Measurements from ENCODE around the gene GNAO1.

GNAO1 gene

GRCh38 chr16:56265746-56266145, 74.5 kb downstream of the GNAO1 start:
- no peak for DNase-seq (ENCODE audit: low read depth)

GRCh38 chr16:56266641-56267607, 75.6 kb downstream of the GNAO1 start:
- DNase-seq (ENCODE audit: low read depth) = no peak

GRCh38 chr16:56267888-56268287, 76.6 kb downstream of the GNAO1 start:
- no peak for DNase-seq (ENCODE audit: low read depth)

- DNase-seq (ENCODE audit: low read depth) = no peak
Observed at GRCh38 chr16:56268799-56269198, 77.5 kb downstream of the GNAO1 start.

- DNase-seq (ENCODE audit: low read depth) = no peak
Observed at GRCh38 chr16:56269281-56269680, 78.0 kb downstream of the GNAO1 start.

- no peak for DNase-seq (ENCODE audit: low read depth)
Observed at GRCh38 chr16:56269811-56270684, 78.8 kb downstream of the GNAO1 start.

- DNase-seq (ENCODE audit: low read depth) = no peak
Observed at GRCh38 chr16:56270828-56271227, 79.5 kb downstream of the GNAO1 start.

- DNase-seq (ENCODE audit: low read depth) = no peak
Observed at GRCh38 chr16:56272583-56272894, 81.2 kb downstream of the GNAO1 start.

GRCh38 chr16:56273615-56274014, 82.3 kb downstream of the GNAO1 start:
- no peak for DNase-seq (ENCODE audit: low read depth)

GRCh38 chr16:56274369-56274768, 83.1 kb downstream of the GNAO1 start:
- no peak for DNase-seq (ENCODE audit: low read depth)

GRCh38 chr16:56275076-56275475, 83.8 kb downstream of the GNAO1 start:
- DNase-seq (ENCODE audit: low read depth) = no peak

GRCh38 chr16:56275801-56276200, 84.5 kb downstream of the GNAO1 start:
- no peak for DNase-seq (ENCODE audit: low read depth)

GRCh38 chr16:56277075-56277474, 85.8 kb downstream of the GNAO1 start:
- no peak for DNase-seq (ENCODE audit: low read depth)

GRCh38 chr16:56278196-56278855, 87.0 kb downstream of the GNAO1 start:
- no peak for DNase-seq (ENCODE audit: low read depth)

- DNase-seq (ENCODE audit: low read depth) = no peak
Observed at GRCh38 chr16:56279132-56279531, 87.8 kb downstream of the GNAO1 start.

- no peak for DNase-seq (ENCODE audit: low read depth)
Observed at GRCh38 chr16:56279914-56280313, 88.6 kb downstream of the GNAO1 start.

- no peak for DNase-seq (ENCODE audit: low read depth)
Observed at GRCh38 chr16:56281249-56281805, 90.0 kb downstream of the GNAO1 start.

- DNase-seq (ENCODE audit: low read depth) = no peak
Observed at GRCh38 chr16:56282451-56282850, 91.2 kb downstream of the GNAO1 start.

- DNase-seq (ENCODE audit: low read depth) = no peak
Observed at GRCh38 chr16:56284521-56284920, 93.2 kb downstream of the GNAO1 start.

GRCh38 chr16:56286809-56287208, 95.5 kb downstream of the GNAO1 start:
- DNase-seq (ENCODE audit: low read depth) = no peak

GRCh38 chr16:56288019-56288418, 96.7 kb downstream of the GNAO1 start:
- DNase-seq (ENCODE audit: low read depth) = no peak

- DNase-seq (ENCODE audit: low read depth) = no peak
Observed at GRCh38 chr16:56289416-56289815, 98.1 kb downstream of the GNAO1 start.

All from stimulated activated CD8-positive, alpha-beta memory T cell treated with anti-CD3 and anti-CD28 coated beads, Interleukin-15, amount 100 ng/mL, for 24 hours (primary cell).